ENCODE measurements around the gene NUDT13.

- no peak for TF ChIP-seq CTCF (IDR thresholded peaks at IDR 0.05; ENCODE audit: low read depth, low read length)
- TF ChIP-seq, protein P1, sequence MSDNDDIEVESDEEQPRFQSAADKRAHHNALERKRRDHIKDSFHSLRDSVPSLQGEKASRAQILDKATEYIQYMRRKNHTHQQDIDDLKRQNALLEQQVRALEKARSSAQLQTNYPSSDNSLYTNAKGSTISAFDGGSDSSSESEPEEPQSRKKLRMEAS (IDR thresholded peaks at IDR 0.05; ENCODE audit: low read depth, low read length) = no peak
Measured at GRCh38 chr10:73167783-73168464, 57.7 kb downstream of the NUDT13 start, which contains the start of the genes ECD and FAM149B1.

Measured in NB4 (cell line).